ENCODE measurements around the gene ADISSP.

- TF ChIP-seq CTCF (IDR thresholded peaks at IDR 0.05; ENCODE audit: low read depth, low read length, poor library complexity, severe bottlenecking): no peak
- TF ChIP-seq EZH2phosphoT487 (IDR thresholded peaks at IDR 0.05; ENCODE audit: borderline replicate concordance, low read length): no peak
These were observed 18.6 kb upstream of the ADISSP start for GRCh38 chr20:3786126-3786484.

Measured in DOHH2 (cell line).